22Rv1 (cell line): Measurements from ENCODE around the gene MOSPD3.

Source experiments
- H3K27ac ChIP-seq: fragments of 450-650 bp; 2 replicates; pipeline ENCODE4 v1.5.1; 2017
- ZFX ChIP-seq: fragments of 450-650 bp; IDR thresholded peaks from 2 replicates; pipeline ENCODE4 v1.6.1; 2017; ENCODE audit warnings: antibody characterized with exemption, borderline replicate concordance
- TF ChIP-seq, protein P1 (sequence below): fragments of 450-650 bp; IDR thresholded peaks from 2 replicates; pipeline ENCODE4 v1.5.1; 2017; ENCODE audit warnings: mild to moderate bottlenecking

MOSPD3 gene

DNA sequence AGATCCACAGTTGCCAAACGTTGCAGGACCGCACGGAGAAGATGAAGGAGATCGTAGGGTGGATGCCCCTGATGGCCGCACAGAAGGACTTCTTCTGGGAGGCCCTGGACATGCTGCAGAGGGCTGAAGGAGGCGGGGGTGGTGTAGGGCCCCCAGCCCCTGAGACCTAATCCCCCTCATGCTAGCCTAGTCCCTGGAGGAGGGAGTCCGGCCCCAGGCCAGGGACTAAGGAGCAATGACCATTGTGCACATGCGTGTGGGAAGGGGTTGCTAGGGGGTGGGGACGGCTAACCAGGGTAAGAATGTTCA lies 11.7 kb upstream of the MOSPD3 start:
- no peak overlapping the region for H3K27ac ChIP-seq
- TF ChIP-seq, protein P1, sequence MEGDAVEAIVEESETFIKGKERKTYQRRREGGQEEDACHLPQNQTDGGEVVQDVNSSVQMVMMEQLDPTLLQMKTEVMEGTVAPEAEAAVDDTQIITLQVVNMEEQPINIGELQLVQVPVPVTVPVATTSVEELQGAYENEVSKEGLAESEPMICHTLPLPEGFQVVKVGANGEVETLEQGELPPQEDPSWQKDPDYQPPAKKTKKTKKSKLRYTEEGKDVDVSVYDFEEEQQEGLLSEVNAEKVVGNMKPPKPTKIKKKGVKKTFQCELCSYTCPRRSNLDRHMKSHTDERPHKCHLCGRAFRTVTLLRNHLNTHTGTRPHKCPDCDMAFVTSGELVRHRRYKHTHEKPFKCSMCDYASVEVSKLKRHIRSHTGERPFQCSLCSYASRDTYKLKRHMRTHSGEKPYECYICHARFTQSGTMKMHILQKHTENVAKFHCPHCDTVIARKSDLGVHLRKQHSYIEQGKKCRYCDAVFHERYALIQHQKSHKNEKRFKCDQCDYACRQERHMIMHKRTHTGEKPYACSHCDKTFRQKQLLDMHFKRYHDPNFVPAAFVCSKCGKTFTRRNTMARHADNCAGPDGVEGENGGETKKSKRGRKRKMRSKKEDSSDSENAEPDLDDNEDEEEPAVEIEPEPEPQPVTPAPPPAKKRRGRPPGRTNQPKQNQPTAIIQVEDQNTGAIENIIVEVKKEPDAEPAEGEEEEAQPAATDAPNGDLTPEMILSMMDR: peak; percentile 19
- no peak for TF ChIP-seq ZFX

DNA sequence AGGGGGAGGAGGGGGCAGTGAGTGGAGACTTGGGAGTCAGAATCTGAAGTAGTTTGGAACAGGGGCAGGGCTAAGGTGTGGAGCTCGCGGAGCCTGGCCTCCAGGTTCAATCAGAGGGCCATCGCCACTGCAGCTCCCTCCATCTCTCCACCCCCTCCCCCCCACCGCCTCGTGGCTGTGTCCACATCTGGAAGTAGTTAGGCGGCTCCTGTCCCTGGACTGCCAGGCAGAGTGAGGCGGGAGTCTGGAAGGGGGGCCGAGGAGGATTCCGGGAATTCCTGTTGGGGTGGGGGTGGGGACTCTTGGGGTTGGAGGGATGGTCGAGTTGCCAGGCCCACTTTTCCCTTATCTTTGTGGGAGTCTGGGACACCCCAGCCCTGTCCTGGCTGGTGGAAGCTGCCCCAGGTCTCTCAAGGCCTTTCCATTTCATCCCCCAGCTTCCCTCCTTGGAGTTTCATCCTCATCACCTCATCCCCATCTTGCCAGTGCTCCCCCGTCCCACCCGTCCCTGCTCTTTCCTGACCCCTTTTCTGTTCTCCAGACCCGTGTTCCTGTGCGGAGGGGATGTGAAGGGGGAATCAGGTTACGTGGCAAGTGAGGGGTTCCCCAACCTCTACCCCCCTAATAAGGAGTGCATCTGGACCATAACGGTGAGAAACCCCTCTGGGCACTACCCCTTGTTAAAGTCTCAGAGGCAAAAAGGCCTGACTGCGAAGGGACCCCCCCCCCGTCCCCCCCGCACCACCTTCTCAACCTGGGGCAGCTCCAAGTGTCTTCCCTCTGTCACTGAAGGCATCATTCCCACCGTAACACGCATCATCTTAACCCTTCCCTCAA lies 9.2 kb upstream of the MOSPD3 start:
- TF ChIP-seq, protein P1: no peak
- TF ChIP-seq ZFX: no peak
- peak overlapping the region; percentile 33; the same call in 1 of the 2 replicates for H3K27ac ChIP-seq

DNA sequence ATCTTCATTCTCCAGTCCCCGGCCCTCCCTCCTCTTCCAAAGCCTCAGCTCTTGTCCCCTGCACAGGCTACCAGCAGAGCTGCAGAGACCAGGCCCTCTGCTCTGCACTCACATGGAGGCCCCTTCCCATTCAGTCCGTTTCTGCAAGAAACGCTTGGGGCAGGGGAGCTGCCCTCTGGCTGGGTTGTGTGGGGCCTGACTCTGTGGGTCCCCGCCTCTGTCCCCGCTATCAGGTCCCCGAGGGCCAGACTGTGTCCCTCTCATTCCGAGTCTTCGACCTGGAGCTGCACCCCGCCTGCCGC lies 8.7 kb upstream of the MOSPD3 start:
- peak overlapping the region; percentile 33; the same call in 1 of the 2 replicates for H3K27ac ChIP-seq
- TF ChIP-seq, protein P1: no peak
- no peak for TF ChIP-seq ZFX

DNA sequence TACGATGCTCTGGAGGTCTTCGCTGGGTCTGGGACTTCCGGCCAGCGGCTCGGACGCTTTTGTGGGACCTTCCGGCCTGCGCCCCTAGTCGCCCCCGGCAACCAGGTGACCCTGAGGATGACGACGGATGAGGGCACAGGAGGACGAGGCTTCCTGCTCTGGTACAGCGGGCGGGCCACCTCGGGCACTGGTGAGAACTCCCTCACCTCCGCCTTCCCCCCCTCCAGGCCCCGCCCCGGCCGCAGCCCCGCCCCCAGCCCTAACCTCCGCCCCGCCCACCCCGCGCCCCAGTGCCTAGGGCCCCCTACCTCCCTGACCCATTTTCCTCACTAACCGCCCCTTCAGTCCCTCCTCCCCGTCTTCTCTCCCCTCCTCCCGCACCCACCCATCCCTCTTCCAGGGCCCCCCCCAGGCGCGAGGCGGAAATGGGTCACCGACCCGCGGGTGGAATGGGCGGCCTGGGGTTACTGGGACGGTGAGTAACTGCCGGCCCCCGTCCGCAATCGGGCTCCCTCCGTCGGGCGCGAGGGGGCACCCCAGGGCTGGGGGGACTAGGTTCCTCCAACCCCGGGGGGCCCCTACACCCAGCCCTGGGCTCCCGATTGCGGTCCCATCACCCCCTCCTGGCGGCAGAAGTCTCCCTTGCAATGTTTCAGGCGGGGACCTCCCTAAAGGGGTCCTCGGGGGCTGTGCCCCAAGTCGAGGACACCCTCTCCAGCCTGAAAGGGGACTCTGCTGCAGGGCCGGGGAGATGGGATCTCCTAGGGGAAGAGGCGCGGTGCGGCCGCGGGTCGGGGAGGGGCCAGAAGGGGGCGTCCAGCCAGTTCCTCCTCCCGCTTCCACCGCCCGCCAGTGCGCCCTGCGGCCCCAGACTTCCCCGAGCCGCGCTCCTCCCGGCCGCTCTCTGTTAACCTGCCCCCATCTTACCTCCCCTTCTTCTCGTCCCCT lies 8.0 kb upstream of the MOSPD3 start:
- TF ChIP-seq, protein P1: peak; percentile 64
- no peak for TF ChIP-seq ZFX

DNA sequence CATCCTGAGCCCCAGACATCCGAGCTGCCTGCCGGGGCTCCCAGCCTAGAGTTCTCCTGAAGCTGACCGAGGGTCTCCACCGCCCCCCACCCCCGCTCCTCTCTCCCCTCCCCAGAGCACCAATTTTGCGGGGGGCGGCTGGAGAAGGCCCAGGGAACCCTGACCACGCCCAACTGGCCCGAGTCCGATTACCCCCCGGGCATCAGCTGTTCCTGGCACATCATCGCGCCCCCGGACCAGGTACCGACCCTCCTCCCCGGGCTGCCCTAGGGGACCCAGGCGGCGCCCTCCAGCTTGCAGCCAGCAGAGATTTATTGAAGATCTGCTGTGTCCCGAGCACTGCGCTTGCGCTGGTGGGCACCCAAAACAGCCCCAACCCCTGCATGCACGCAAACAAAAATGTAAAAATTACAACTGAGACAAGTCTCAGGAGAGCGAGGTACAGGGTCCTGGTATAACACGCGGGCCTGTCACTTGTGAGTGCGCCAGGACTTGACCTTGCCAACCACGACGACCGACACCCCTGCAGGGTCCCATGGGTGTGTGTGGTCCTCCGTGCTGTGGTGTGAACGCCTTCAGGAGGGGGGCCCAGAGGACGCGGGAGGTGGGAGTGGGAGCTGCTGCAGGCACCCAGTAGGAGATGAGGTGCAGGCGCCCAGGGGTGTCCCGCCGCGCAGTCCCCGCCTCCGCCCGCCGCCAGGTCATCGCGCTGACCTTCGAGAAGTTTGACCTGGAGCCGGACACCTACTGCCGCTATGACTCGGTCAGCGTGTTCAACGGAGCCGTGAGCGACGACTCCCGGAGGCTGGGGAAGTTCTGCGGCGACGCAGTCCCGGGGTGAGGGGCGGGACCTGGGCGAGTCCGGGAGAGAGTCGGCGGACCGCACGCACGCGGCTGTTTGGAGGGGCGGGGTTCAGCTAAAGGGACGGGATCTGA lies 7.1 kb upstream of the MOSPD3 start:
- no peak overlapping the region for H3K27ac ChIP-seq
- TF ChIP-seq ZFX: no peak
- TF ChIP-seq, protein P1: peak; percentile 15; the same call in 1 of the 2 replicates

More for the DNA sequence above, 8.0 kb upstream of the MOSPD3 start:
- peak overlapping the region; percentile 33 for H3K27ac ChIP-seq

DNA sequence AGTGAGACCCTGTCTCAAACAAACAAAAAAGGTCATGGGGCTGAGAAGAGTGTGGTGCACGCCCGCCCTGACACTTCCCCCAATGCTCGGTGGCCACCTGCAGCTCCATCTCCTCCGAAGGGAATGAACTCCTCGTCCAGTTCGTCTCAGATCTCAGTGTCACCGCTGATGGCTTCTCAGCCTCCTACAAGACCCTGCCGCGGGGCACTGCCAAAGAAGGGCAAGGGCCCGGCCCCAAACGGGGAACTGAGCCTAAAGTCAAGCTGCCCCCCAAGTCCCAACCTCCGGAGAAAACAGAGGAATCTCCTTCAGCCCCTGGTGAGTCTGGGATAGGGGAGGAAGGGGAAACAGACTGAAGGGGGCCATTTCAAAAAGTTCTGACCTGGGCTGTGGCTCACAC lies 6.0 kb upstream of the MOSPD3 start:
- H3K27ac ChIP-seq: peak overlapping the region; percentile 10; the same call in 1 of the 2 replicates
- no peak for TF ChIP-seq ZFX
- TF ChIP-seq, protein P1: no peak
